Activated T-cell treated with anti-CD3 and anti-CD28 coated beads for 48 hours (primary cell): ENCODE results near the gene ATP5F1B.
A peak's percentile ranks its signal among the peaks of the same experiment; 100 is the strongest.

ENCODE experiments used
- DNase-seq: peaks from one replicate; pipeline ENCODE4 v3.0.0-alpha.2; 2020; ENCODE audit warnings: low read depth

ATP5F1B gene

GRCh38 chr12:56616925-56617324, 28.9 kb downstream of the ATP5F1B start:
- no peak for DNase-seq

GRCh38 chr12:56616244-56616643, 29.5 kb downstream of the ATP5F1B start:
- DNase-seq, result no peak

GRCh38 chr12:56614627-56615026, 31.2 kb downstream of the ATP5F1B start:
- no peak for DNase-seq

- DNase-seq, result no peak
Measured at GRCh38 chr12:56604355-56604754, 41.4 kb downstream of the ATP5F1B start.

- no peak for DNase-seq
Measured at GRCh38 chr12:56602239-56602638, 43.5 kb downstream of the ATP5F1B start.

- DNase-seq, result peak; percentile 11
Measured at GRCh38 chr12:56601503-56601902, 44.3 kb downstream of the ATP5F1B start.

GRCh38 chr12:56600753-56601152, 45.0 kb downstream of the ATP5F1B start:
- no peak for DNase-seq

- no peak for DNase-seq
Measured at GRCh38 chr12:56599797-56600196, 46.0 kb downstream of the ATP5F1B start.

GRCh38 chr12:56599041-56599440, 46.7 kb downstream of the ATP5F1B start:
- DNase-seq, result no peak

- no peak for DNase-seq
Measured at GRCh38 chr12:56596815-56597214, 49.0 kb downstream of the ATP5F1B start.

- DNase-seq, result peak; percentile 46
Measured at GRCh38 chr12:56593909-56594621, 51.7 kb downstream of the ATP5F1B start.

- DNase-seq, result no peak
Measured at GRCh38 chr12:56591961-56592360, 53.8 kb downstream of the ATP5F1B start.

GRCh38 chr12:56591126-56591525, 54.7 kb downstream of the ATP5F1B start:
- DNase-seq, result no peak

- DNase-seq, result no peak
Measured at GRCh38 chr12:56590237-56590830, 55.5 kb downstream of the ATP5F1B start.

- DNase-seq, result no peak
Measured at GRCh38 chr12:56589783-56590182, 56.0 kb downstream of the ATP5F1B start.
